ENCODE results near the gene SLCO4A1. TPM values are rescaled to one million over a fixed set of nuclear protein-coding genes. Genes with fewer than 3 reads are reported as not detected.
A peak's percentile ranks its signal among the peaks of the same experiment; 100 is the strongest.

SLCO4A1 gene
- total RNA-seq, 1 experiment from 2014 or later = 48.8 TPM

DNA sequence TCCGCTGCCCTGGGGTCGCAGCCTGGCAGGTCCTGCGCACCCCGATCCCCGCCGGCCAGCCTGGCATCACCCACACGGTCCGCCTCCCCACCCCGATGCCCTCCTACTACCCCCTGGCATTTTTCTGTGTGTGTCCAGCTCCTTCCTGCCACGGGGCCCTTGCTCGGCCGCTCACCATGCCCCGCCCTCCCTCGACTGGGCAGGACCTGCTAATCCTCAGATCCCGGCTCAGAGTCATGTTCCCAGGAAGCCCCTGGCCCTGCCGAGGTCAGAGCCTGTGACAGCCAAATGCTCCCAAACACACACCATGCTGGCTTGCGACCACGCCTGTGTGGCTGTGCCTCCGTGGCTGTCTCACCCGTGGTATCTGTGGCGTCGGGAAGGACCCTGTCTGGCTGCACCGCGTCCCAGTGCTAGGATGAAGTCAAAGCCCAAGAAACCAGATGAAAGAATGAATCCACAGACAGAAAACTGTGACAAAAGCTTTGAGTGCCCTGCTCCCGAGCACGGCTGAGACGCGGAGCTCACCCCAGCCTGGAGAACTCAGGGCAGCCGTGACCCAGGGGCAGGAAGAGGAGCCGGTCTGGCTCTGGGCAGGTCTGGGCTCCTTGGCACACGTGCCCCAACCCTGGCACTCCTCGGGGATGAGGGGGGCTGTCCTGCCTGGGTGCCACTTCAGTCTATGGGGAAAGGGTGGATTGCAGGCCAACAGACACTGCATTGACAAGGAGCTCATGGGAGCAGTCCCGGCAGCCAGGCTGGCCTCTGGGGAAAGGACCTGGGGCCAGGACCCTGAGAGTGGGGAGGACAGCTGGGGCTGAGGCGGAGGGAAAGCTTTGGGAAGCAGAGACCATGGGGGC lies 20.8 kb upstream of the SLCO4A1 start:
- Histone ChIP-seq H3K36me3 (ENCODE audit: insufficient read depth, low read length, poor library complexity, severe bottlenecking) (no peaks in the 10 kb centered on the region), H3K4me1 (ENCODE audit: insufficient read depth, low read length, poor library complexity, severe bottlenecking) (peaks cover 21% of the 10 kb centered on the region), H3K4me3 (ENCODE audit: low read depth, low read length, poor library complexity, severe bottlenecking) (no peak overlapping the region), H3K27me3 (replicated peaks; ENCODE audit: insufficient read depth, low read depth, low read length, poor library complexity) (no peaks in the 10 kb centered on the region), H3K27ac (ENCODE audit: low read depth, low read length, poor library complexity, severe bottlenecking) (no peak overlapping the region), H3K9me3 (ENCODE audit: low read depth, low read length, poor library complexity, severe bottlenecking) (no peaks in the 10 kb centered on the region)
- ChIA-PET POLR2A (ENCODE audit: low non-redundant PET) (no interaction called here), CTCF (interaction anchor here (0.6 kb wide), 1 partner anchor 168 kb away, joined by 4 read pairs; no protein-coding TSS in a partner anchor)
- intact Hi-C loops (cut with micrococcal nuclease; ENCODE audit: unreplicated experiment) = no loop called here
- no TSS peak for BruUV-seq (replicated peaks)
- no peak for DNase-seq (ENCODE audit: low spot score)
- TF ChIP-seq, protein P1, sequence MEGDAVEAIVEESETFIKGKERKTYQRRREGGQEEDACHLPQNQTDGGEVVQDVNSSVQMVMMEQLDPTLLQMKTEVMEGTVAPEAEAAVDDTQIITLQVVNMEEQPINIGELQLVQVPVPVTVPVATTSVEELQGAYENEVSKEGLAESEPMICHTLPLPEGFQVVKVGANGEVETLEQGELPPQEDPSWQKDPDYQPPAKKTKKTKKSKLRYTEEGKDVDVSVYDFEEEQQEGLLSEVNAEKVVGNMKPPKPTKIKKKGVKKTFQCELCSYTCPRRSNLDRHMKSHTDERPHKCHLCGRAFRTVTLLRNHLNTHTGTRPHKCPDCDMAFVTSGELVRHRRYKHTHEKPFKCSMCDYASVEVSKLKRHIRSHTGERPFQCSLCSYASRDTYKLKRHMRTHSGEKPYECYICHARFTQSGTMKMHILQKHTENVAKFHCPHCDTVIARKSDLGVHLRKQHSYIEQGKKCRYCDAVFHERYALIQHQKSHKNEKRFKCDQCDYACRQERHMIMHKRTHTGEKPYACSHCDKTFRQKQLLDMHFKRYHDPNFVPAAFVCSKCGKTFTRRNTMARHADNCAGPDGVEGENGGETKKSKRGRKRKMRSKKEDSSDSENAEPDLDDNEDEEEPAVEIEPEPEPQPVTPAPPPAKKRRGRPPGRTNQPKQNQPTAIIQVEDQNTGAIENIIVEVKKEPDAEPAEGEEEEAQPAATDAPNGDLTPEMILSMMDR (conservative IDR thresholded peaks at IDR 0.05; ENCODE audit: low read depth, low read length) = no peak
- no peak for TF ChIP-seq EZH2 (IDR thresholded peaks at IDR 0.05; ENCODE audit: borderline replicate concordance, low read depth, low read length, poor library complexity, severe bottlenecking)

DNA sequence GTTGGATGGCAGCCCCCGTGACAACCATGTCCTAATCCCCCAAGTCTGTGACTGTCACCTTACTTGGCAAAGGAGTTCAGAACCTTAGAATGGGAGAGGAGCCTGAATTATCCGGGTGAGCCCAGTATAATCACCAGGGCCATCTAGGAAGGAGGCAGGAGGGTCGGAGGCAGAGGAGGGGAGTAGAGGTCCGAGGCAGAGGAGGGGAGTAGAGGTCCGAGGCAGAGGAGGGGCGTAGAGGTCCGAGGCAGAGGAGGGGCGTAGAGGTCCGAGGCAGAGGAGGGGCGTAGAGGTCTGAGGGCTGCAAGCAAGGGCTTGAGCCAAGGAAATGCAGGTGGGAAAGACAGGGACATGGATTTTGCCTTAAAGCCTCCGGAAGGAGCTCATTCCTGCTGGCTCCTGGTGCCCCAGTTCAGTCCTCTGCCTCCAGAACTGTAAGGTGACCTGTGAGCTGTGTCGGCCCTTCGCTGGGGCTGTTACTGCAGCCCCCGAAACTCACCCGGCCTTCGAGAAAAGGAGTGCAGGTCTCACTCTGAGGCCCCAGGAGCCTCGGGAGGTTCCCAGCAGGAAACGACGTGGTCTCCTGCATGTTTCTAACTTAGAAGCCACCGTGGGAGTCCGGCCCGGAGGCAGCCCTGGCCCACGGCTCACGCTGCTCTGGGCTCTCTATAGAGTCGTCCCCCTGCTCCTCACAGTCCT lies 20.0 kb upstream of the SLCO4A1 start:
- H3K27ac ChIP-seq (ENCODE audit: low read depth, low read length, poor library complexity, severe bottlenecking) = peak overlapping the region; percentile 68
- DNase-seq (ENCODE audit: low spot score) = no peak
- intact Hi-C loops (cut with micrococcal nuclease; ENCODE audit: unreplicated experiment) = no loop called here

DNA sequence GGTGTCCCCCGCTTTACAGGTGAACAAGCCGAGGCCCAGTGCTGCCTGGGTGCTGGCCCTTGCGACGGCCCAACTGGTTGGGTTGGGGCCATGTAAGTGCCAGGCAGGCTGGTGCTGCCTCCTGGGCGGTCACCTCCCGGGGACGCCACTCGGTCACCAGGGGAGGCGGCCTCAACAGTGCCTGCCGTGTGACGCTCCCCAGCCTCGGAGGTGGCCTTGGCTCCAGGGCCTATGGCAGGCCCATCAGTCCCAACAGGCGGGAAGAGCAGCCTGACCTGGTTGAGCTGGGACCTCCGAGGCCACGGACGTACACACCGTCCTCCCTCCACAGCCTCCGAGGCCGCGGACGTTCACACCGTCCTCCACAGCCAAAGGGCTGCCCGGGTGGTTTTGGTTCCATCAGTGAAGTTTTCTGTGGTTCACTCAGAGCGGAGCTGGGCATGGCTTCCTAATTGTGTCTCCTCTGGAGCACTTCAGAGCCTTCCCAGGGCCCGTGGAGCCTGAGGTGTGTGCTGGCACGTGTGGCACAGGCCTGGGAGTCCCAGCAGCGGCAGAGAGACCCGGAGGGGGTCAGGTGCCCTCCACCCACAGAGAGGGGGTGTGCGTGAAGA lies 19.3 kb upstream of the SLCO4A1 start:
- Histone ChIP-seq H3K36me3 (ENCODE audit: insufficient read depth, low read length, poor library complexity, severe bottlenecking) (no peaks in the 10 kb centered on the region), H3K27me3 (replicated peaks; ENCODE audit: insufficient read depth, low read depth, low read length, poor library complexity) (no peaks in the 10 kb centered on the region), H3K27ac (ENCODE audit: low read depth, low read length, poor library complexity, severe bottlenecking) (peak overlapping the region; percentile 68), H3K9me3 (ENCODE audit: low read depth, low read length, poor library complexity, severe bottlenecking) (no peaks in the 10 kb centered on the region), H3K4me3 (ENCODE audit: low read depth, low read length, poor library complexity, severe bottlenecking) (no peak overlapping the region), H3K4me1 (ENCODE audit: insufficient read depth, low read length, poor library complexity, severe bottlenecking) (peaks cover 25% of the 10 kb centered on the region)
- DNase-seq (ENCODE audit: low spot score) = no peak
- intact Hi-C loops (cut with micrococcal nuclease; ENCODE audit: unreplicated experiment) = no loop called here
- BruUV-seq (replicated peaks) = no TSS peak
- TF ChIP-seq EZH2 (IDR thresholded peaks at IDR 0.05; ENCODE audit: borderline replicate concordance, low read depth, low read length, poor library complexity, severe bottlenecking) = no peak
- TF ChIP-seq, protein P1 (conservative IDR thresholded peaks at IDR 0.05; ENCODE audit: low read depth, low read length) = no peak
- CTCF ChIA-PET = no interaction called here
- POLR2A ChIA-PET (ENCODE audit: low non-redundant PET) = no interaction called here

More for the DNA sequence above, 20.0 kb upstream of the SLCO4A1 start:
- POLR2A ChIA-PET (ENCODE audit: low non-redundant PET) = no interaction called here
- Histone ChIP-seq H3K27me3 (replicated peaks; ENCODE audit: insufficient read depth, low read depth, low read length, poor library complexity) (no peaks in the 10 kb centered on the region), H3K4me1 (ENCODE audit: insufficient read depth, low read length, poor library complexity, severe bottlenecking) (peaks cover 21% of the 10 kb centered on the region), H3K4me3 (ENCODE audit: low read depth, low read length, poor library complexity, severe bottlenecking) (no peak overlapping the region), H3K9me3 (ENCODE audit: low read depth, low read length, poor library complexity, severe bottlenecking) (no peaks in the 10 kb centered on the region), H3K36me3 (ENCODE audit: insufficient read depth, low read length, poor library complexity, severe bottlenecking) (no peaks in the 10 kb centered on the region)
- CTCF ChIA-PET = interaction anchor here (0.6 kb wide), 1 partner anchor 167 kb away, joined by 4 read pairs; no protein-coding TSS in a partner anchor
- BruUV-seq (replicated peaks) = no TSS peak
- TF ChIP-seq, protein P1 (conservative IDR thresholded peaks at IDR 0.05; ENCODE audit: low read depth, low read length) = no peak
- no peak for TF ChIP-seq EZH2 (IDR thresholded peaks at IDR 0.05; ENCODE audit: borderline replicate concordance, low read depth, low read length, poor library complexity, severe bottlenecking)
